ENCODE data around the gene ALS2. TPM values are rescaled to one million over a fixed set of nuclear protein-coding genes. Genes with fewer than 3 reads are reported as not detected.
"Not testable (repeated sequence)": the region's sequence is repeated elsewhere in the genome, so short reads cannot be mapped to it uniquely, and the experiment has no call there.

Gene ALS2
- total RNA-seq, 4 donors from 2014 or later = 17.1 to 40.6 (median 19.5) TPM

DNA sequence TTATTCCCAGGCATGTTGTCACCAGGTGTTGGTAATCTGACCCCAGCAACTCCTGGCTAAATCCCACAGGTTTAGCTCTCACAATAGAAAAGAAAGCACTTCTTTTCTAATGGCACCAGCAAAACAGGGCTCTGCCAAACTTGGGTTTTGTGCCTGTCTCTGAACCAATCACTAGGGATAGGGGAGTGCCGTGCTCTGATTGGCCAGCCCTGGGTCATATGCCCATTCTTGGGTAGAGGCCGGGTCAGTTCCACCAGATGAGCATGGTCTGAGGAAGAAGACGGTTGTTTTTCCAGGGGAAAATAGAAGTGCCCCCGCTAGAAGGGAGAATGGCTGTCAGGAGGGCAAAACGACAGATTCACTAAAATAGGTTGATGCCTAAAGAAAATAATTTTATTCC, 40.3 kb upstream of the ALS2 start:
- DNase-seq (no peak), ATAC-seq (no peak)
- no peaks in the 10 kb centered on the region for H3K4me1 ChIP-seq
- in situ Hi-C loops (cut with MboI; ENCODE audit: low sequenced_read_pairs in 4 of 4) = no loop called here
- H3K4me3 ChIP-seq = no peak overlapping the region
- intact Hi-C loops (cut with DNase I; ENCODE audit: low total_unique reads) = no loop called here
- no peak overlapping the region for H3K27ac ChIP-seq
- no peaks in the 10 kb centered on the region for H3K27me3 ChIP-seq
- H3K36me3 ChIP-seq = no peaks in the 10 kb centered on the region
- H3K9me3 ChIP-seq = no peaks in the 10 kb centered on the region
- TF ChIP-seq, protein P1, sequence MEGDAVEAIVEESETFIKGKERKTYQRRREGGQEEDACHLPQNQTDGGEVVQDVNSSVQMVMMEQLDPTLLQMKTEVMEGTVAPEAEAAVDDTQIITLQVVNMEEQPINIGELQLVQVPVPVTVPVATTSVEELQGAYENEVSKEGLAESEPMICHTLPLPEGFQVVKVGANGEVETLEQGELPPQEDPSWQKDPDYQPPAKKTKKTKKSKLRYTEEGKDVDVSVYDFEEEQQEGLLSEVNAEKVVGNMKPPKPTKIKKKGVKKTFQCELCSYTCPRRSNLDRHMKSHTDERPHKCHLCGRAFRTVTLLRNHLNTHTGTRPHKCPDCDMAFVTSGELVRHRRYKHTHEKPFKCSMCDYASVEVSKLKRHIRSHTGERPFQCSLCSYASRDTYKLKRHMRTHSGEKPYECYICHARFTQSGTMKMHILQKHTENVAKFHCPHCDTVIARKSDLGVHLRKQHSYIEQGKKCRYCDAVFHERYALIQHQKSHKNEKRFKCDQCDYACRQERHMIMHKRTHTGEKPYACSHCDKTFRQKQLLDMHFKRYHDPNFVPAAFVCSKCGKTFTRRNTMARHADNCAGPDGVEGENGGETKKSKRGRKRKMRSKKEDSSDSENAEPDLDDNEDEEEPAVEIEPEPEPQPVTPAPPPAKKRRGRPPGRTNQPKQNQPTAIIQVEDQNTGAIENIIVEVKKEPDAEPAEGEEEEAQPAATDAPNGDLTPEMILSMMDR (IDR thresholded peaks at IDR 0.05 in 4 of 5, conservative IDR thresholded peaks at IDR 0.05 in 1 of 5) = no peak
- no peak for TF ChIP-seq POLR2A (IDR thresholded peaks at IDR 0.05)

DNA sequence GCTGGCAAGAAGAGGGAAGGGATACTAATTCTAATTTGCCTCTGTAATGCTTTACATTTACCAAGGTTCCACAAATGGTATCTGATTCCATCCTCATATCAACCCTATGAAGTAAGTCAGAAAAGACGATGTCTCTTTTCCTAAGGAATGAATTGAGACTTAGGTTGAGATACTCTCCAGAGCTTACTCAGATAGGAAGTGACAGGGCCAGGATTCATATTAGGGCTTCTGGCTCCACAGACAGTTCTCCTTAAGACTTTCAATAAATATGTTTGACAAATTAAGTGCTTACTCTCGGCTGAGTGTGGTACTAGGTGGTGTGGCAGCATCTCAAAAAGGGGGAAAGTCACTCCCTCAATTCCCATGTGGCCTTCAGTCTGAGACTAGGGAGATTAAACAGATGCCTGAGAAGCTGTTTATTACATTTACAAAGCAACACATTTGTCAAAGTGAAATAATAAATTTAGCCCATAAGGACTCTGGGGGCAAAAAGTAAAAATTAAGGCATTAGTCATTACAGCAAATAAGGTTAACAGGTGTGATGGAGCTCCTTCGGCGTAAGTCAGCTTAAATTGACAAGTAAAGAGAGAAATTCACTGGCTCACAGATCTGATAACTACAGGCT, 39.8 kb upstream of the ALS2 start:
- DNase-seq (no peak), ATAC-seq (no peak)
- no peak overlapping the region for H3K4me3 ChIP-seq
- no peaks in the 10 kb centered on the region for H3K36me3 ChIP-seq
- no peaks in the 10 kb centered on the region for H3K9me3 ChIP-seq
- no peaks in the 10 kb centered on the region for H3K4me1 ChIP-seq
- in situ Hi-C loops (cut with MboI; ENCODE audit: low sequenced_read_pairs in 4 of 4) (no loop called here), intact Hi-C loops (cut with DNase I; ENCODE audit: low total_unique reads) (no loop called here)
- no peaks in the 10 kb centered on the region for H3K27me3 ChIP-seq
- TF ChIP-seq POLR2A (IDR thresholded peaks at IDR 0.05) = no peak
- TF ChIP-seq, protein P1 (IDR thresholded peaks at IDR 0.05 in 4 of 5, conservative IDR thresholded peaks at IDR 0.05 in 1 of 5) = no peak
- H3K27ac ChIP-seq = no peak overlapping the region

DNA sequence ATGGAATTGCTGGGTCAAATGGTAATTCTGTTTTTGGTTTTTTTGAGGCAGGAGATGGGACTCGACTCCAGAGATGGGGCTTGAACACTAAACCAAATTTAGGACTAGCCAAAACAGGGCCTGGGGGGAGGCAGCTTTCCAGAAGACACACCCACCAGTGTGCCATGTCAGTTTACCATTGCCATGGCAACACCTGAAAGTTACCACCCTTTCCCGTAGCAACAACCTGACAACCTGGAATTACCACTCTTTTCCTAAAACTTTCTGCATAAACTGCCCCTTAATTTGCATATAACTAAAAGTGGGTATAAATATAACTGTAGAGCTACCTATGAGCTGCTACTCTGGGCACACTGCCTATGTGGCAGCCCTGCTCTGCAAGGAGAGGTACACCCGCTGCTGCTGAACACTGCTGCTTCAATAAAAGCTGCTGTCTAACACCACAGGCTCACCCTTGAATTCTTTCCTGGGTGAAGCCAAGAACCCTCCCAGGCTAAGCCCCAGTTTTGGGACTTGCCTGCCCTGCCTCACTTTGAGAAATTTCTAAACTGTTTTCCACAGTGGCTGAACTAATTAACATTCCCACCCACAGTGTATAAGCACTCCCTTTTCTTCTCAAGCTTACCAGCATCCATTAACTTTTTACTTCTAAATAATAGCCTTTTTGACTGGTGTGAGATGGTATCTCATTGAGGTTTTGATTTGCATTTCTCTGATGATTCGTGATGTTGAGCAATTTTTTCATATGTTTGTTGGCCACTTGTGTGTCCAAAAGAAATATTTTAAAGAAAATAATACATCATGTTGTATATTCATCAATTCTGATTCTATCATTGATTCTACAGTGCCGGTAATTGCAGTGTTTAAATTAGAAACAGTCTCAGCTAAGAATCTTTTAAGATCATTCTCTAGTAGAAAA, 36.2 kb upstream of the ALS2 start:
- TF ChIP-seq, protein P1 (IDR thresholded peaks at IDR 0.05 in 4 of 5, conservative IDR thresholded peaks at IDR 0.05 in 1 of 5) = no peak
- TF ChIP-seq POLR2A (IDR thresholded peaks at IDR 0.05) = no peak
- no peak overlapping the region for H3K4me3 ChIP-seq
- H3K9me3 ChIP-seq = no peaks in the 10 kb centered on the region
- H3K36me3 ChIP-seq = no peaks in the 10 kb centered on the region
- in situ Hi-C loops (cut with MboI; ENCODE audit: low sequenced_read_pairs in 4 of 4) = no loop called here
- intact Hi-C loops (cut with DNase I; ENCODE audit: low total_unique reads) = no loop called here
- ATAC-seq (no peak), DNase-seq (no peak)
- H3K27me3 ChIP-seq = no peaks in the 10 kb centered on the region
- no peaks in the 10 kb centered on the region for H3K4me1 ChIP-seq
- no peak overlapping the region for H3K27ac ChIP-seq

DNA sequence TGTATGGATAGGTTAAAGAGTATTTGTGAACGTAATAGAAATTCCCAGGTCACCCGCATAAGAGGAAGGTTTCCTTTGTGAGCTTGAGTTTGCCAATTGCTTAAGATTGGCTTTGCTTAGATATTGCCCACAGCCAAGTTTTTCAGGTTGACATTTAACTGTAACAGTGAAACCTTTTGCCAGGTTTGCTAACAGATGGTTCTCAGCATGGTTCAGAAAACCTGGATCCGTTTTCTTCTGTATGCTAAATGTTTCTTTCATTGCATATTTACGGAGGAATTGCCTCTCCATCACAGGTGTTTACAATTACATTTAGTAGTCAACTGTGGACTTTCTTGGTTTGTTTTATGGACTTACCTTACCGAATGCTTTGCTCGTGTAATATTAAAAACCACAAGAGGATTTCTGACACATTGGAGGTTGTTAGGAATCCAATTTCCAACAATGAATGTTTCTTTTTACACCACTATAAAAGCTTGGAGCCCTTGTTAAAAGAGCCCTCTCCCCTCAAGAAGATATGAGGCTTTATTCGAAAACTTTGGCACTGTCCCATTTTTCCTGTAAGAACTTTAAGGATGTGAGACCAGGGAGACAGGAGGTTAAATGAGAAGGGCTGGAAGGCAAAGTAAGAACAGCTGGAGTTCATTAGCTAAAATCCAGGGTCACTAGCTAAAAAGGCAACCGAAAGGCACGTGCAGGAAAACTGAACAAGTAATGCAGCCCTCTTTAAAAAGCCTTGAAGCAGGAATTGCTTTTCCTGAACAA, 33.4 kb upstream of the ALS2 start:
- Histone ChIP-seq H3K27ac (no peak overlapping the region), H3K4me1 (no peaks in the 10 kb centered on the region), H3K4me3 (no peak overlapping the region), H3K27me3 (no peaks in the 10 kb centered on the region), H3K9me3 (no peaks in the 10 kb centered on the region), H3K36me3 (no peaks in the 10 kb centered on the region)
- intact Hi-C loops (cut with DNase I; ENCODE audit: low total_unique reads) (no loop called here), in situ Hi-C loops (cut with MboI; ENCODE audit: low sequenced_read_pairs in 4 of 4) (no loop called here)
- DNase-seq (no peak), ATAC-seq (no peak)
- no peak for TF ChIP-seq POLR2A (IDR thresholded peaks at IDR 0.05)
- TF ChIP-seq, protein P1 (IDR thresholded peaks at IDR 0.05 in 4 of 5, conservative IDR thresholded peaks at IDR 0.05 in 1 of 5) = no peak

DNA sequence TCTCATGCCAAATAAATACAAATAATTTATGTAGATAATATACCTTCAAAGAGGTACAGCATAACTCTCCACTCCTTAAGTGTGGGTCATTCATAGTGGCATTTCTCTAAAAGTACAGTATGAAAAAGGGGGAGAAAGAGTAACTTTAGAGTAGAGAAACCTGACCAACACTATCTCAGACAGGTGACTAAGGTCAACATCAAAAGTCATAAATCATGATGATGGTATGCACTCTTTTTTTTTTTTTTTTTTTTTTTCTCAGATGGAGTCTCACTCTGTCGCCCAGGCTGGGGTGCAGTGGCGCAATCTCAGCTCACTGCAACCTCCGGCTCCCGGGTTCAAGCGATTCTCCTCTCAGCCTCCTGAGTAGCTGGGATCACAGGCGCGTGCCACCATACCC, 29.9 kb upstream of the ALS2 start:
- H3K27ac ChIP-seq; H3K27me3 ChIP-seq; ATAC-seq; H3K36me3 ChIP-seq; DNase-seq; in situ Hi-C loops (cut with MboI; ENCODE audit: low sequenced_read_pairs in 4 of 4); H3K4me3 ChIP-seq; H3K9me3 ChIP-seq; intact Hi-C loops (cut with DNase I; ENCODE audit: low total_unique reads): not testable (repeated sequence)
- H3K4me1 ChIP-seq = peaks cover 10 to 16% of the 10 kb centered on the region in 2 donors

Data from gastrocnemius medialis (tissue), 4 donors.